Dermis microvascular lymphatic vessel endothelial cell (primary cell): ENCODE data around the gene BAIAP3. TPM values are rescaled to one million over a fixed set of nuclear protein-coding genes. Genes with fewer than 3 reads are reported as not detected.

ENCODE experiments used
- DNase-seq, 2 donors: peaks; one replicate each; pipeline versions ENCODE4 v3.0.0 to v3.0.0-alpha.2; 2010; ENCODE audit warnings: low read depth in 2 of 2
- total RNA-seq: library from RNA; depleted of rRNA; stranded (reverse); fragments of >200 nt; gene quantifications from 2 replicates; pipeline ENCODE4 v1.2.1, GENCODE V29; 2014

The BAIAP3 gene
- total RNA-seq, 1 donor from 2014 or later = 0.64 TPM

DNA sequence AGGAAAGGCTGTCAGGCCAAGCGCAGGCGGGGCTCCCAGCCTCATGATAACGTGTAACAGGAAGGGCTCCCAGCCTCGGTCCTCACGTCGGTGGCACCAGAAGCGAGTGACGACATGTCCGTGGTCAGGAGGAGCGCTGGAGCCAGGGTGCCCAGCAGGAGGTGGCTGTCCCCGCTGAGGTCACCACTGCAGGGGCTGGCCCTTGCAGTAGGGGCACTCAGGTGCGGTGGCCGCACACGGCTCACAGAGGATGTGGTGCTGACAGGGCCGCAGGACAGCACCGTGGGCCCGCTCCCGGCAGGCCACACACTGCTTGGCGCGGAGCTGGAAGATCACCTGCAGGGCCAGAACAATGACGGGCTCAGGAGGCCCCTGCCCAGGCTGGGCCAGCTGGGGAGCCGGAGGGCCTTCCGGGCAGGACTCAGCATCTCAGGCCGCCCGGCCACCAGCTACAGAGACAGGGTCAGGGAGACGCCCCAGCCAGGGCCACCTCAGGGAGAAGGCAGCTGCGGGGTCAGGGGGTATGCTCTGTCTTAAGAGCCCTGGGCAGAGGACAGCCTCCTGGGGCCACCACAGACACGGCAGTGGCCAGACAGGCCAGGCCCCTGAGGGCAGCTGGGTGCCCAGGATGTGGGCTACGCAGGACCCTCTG, 32.7 kb downstream of the BAIAP3 start:
- no peak for DNase-seq

DNA sequence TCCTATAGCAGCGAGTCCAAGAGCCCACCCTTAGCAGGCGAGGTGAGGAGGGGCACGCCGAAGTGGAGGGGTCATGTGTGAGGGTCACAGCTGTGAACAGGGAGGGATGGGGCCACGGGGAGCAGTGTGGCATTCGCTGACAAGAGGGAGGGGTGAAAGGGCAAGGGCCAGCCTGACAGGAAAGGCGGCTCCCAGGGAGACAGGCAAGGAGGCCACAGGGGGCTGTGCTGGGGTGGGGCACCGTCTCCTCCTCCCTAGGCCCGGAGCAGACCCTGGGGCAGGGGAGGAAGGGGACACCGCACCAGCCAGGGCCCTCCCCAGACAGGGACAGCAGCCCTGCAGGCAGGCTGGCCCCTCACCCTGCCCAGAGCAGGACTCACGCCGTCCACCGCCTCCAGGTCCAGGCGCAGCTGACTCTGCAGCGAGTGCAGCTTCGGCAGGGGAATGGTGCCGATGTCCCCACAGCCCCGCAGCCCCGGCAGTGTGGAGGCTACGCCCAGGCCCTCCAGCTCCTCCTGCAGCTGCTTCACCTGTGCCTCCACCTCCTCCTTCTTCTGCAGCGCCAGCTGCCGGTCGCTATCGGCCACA, 33.4 kb downstream of the BAIAP3 start:
- no peak for DNase-seq

DNA sequence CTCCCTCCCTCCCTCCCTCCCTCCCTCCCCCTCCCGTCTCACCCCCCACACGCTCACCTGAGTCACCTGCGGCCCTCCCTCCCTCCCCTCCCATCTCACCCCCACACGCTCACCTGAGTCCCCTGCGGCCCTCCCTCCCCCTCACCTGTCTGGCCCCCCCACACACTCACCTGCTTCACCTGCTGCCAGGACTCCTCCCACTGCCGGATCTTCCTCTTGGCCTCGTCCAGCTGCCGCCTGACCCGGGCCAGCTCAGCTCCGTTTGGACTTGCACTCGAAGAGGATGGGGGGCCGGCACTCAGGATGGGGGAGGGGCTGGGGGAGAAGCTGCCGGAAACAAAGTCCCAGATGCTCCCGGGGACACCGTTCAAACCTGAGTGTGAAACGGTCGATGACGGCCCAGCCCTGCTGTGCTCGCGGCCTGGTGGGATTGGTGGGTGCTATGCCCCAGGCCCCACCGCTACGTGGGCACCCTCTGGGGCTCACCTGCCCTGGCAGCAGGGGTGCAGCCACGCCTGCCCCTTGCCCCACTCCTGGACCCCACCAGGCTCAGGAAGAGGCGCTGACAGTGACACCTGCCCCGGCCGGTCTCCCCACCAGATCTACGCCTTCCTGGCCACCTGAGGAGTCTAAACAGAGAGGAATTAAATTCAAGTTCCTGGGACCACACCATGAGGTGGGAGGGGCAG, 34.2 kb downstream of the BAIAP3 start:
- DNase-seq = no peak

DNA sequence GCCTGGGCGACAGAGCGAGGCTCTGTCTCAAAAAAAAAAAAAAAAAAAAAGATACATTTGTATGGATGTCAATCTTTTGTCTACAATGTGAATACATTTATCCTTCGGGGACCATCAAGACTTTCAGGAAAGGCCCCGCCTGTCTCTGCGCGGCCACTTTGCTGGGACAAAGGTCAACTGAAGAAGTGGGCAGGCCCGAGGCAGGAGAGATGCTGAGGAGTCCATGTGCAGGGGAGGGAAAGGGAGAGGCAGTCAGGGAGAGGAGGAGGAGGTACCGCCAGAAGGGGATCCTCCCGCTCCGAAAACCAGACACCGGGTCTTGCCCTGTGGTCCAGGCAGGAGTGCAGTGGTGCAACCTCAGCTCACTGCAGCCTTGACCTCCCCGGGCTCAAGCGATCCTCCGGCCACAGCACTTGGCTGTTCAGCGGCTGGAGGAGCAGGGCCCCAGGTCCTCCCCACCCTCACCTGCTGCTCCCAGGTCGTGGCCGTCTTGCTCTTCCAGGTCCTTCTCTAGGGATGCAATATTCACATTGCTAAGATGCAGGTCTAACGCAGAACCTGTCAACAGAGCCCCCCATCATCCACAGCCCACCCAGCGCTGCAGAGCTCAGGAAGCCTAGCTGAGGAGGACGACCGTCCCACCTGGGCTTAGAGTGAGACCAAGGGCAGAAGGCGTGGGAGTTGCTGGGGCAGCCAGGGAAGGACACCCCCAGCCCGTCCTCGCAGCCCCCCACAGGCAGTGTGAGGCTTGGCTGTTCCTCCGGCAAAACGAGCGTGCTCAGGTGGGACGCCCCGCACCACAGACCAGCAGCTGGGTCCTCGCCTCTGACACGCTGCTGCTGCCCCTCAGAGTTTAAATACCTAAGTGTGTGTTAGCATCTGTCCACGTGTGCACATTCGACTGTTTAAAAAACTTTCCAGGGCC, 37.9 kb downstream of the BAIAP3 start:
- DNase-seq = no peak

DNA sequence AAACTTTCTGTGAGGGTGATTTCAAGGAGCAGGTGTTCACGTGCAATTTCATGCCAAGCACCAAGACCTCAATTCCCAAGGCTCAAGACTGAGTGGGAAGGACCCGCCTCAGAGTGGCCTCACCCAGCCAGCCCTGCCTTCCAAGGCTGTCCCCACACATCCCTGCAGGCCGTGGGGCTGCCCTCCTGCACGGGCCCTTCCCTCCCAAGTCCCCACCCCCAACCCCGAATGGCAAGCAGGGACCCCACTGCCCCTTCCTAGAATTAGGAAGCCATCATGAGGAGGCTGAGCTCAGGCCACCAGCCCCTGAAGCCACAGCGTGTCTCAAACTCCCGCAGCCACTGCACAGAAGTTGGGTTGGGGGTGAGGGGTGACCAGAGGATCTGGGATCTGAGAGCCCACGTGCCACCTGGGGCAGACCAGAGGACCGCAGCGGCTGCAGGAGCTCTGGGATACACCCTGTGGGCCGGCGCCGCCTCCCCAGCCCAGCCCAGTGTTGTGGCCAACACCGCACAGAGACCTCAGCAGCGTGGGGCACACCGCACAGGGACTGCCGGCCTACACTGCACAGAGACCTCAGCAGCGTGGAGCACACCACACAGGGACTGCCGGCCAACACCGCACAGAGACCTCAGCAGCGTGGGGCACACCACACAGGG, 39.0 kb downstream of the BAIAP3 start:
- no peak for DNase-seq

DNA sequence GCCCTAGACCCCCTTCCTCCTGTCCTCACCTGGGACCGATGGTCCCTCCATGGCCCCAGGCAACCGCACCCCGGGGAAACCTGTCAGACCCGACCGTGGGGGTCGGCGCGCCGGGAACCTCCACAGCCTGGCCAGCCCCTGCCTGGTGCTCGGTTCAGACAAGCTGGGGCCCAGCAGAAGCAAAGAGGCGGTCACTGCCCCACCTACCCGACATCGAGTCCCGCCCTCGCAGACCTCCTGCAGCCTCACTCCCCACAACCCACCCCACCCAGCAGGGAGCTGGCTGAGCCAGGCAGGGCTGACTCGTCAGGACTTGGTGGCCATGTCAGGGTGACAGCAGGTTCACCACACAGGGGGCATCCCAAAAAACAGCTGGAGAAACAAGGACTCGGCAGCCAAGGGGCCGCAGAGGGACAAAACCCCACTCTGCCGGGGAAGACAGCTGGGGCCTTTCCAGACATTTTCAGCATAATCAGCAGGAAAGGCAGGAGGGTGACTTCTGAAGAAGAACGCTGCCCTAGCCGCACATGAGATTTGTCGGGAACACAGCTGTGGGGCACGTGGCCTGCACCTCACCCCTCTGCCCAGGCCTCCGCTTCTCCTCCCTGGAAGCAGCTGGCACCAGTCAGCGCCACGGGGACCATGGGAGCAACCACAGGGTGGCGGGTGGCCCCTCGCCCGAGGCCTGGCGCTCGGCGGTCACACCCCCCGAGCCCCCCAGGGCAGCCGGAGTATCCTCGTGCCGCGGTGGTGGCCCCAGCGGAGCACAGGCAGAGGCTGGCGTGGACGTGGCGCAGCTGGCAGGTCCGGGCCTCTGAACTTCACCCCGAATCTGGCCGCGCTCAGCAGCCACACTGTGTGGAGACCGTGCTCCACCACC, 41.2 kb downstream of the BAIAP3 start:
- DNase-seq = no peak

DNA sequence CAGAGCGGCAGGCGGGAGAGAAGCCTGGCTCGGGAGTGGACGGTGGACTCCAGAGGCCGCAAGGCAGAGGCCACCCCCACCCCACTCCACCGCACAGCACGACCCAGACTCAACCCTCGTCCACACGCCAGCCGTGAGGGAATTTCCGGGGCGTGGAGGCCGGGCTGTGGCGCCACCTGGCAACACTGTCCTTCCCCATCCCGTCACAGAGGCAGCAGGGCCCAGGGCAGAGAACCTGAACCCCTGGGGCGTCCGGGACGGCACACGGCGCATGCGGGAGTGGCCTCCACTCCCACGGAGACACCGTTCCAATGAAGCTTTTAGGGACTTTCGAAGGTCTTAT, 41.8 kb downstream of the BAIAP3 start:
- DNase-seq = no peak

DNA sequence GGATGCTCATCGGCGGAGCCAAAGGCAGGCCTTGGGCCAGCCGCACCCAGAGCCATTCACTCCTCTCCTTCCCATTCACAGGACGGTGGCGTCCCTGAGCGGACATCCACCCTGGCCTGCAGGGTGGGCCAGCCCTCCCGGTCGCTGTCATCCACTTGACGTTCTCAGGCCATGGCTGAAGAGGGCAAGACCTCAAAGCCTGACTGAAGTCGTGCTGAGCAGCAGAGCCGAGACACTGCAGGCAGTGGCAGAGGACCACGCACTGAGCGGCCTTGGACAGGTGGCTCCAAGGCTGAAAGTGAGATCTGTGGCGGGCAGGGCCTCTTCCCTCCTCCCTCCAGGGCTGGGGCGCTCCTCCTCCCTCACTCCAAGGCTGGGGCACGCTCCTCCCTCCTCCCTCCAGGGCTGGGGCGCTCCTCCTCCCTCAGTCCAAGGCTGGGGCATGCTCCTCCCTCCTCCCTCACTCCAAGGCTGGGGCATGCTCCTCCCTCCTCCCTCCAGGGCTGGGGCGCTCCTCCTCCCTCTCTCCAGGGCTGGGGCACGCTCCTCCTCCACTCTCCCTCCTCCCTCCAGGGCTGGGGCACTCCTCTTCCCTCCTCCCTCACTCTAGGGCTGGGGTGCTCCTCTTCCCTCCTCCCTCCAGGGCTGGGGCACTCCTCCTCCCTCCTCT, 42.4 kb downstream of the BAIAP3 start:
- no peak for DNase-seq

DNA sequence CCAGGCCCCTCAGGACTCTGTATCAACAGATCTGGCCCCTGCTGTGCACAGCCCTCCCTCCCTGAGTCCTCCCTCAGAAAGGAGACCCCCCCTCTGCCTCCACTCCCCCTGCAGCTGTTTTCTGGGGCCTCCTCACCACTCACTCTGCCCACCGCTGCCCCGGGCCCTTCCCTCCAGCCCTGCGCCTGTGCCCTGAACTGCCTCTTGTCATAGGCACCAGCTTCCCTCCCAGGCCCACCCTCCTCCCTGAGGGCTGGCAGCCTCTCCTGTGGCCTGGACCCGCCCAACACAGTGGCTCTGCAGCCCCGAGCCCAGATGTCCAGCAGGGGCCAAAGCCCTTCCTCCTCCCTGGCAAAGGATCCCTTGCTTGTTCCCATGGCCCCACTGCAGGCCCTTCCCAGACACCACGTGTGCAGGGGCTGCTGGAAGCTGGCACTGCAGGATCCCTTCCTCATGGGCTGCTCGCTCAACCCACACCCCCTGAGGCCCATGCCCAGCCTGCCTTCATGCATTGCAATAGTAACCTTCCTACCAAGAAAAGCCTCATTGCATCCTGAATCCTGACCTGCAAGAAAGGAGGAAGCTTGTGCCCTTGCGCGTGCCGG, 44.1 kb downstream of the BAIAP3 start:
- DNase-seq = no peak

DNA sequence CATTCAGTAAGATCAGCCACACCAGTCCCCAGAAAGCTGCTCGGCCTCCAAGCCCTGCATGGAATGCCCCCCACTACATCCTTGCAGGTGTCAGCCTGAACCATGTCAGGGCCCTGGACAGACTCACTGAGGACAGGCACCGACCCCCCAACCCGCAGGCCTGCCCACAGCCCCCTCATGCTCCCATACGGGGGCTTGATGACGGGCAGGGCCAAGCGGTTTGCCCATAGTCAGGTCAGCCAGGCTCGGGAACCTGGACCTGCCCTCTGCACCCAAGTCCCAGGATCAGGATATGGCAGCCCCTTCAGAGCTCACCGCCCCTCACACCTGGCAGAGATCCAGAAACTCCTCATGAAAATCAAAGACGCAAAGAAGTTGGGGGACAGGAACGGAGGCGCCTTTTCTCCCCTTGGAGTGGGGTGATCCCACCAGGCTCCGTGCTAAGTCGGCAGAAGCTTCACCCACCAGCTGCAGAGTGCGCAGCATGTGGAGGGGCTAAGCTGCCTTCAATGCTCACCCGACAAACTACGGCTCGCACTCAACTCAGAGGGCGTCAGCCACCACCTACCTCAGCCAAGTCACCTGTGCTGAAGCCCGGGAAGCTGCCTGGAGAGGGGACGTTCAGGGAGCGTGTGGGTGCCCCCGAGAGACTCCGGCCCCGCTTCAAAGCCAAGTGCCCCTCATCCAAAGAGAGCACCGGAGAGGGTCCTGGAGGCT, 44.8 kb downstream of the BAIAP3 start:
- DNase-seq = no peak

DNA sequence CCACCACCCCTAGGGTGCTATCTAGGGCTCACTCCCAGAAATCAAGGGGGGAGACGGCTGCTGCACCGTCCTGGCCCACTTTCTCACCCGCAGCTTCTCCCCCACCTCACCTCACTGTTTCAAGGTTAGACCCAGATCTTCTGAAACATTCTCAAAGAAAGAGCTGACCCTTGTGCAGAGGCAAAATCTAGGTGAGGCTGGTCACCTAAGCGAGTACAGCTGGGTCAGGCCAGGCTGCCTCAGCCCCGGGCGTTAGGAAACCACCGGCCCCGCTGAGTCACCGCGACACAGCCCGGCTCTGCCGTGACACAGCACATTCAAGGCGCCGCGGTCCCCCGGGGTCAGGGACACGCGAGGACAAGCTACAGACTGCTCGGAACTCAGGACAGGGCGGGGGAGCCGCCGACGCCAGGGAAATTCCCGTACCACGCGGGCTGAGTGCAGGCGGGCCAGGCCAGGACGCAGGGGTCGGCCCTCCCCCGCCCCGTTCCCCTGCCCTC, 45.4 kb downstream of the BAIAP3 start:
- DNase-seq = peak; percentile 52 to 85

DNA sequence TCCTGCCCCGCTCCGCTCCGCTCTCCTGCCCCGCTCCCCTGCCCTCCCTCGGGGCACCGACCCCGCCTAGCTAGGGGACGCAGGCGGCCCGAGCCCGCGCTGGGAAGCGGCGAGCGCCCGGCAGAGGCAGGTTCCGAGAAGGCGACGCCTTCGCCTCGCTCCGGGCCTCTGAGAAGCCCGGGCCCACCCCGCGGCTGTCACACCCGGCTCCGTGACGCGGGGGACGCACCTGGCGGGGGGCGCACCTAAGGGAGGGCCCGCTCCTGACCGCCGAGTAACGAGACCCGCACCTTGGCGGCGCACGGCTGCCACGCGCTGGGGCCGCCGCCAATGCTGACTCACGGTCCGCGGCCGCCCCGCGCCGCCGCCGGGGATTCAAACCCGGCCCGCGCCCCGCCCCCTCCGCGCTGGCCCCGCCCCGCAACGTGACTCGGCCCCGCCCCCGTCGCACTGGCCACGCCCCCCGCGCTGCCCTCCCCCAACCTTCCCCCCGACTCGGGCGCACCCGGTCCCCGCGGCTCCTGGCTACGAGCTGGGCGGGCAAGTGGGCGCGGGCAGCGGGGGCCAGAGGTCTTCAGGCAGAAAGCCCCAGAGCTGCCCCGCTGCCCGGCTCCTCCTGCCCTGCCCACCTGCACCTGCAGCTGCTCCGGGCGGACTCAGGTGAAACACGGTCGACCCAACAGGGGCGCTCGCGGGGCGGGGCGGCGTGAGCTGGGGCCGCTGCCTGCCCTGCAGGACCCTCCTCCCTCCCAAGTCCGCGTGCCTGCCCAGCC, 46.0 kb downstream of the BAIAP3 start:
- DNase-seq = peak in 1 of 2 donors; percentile 70

DNA sequence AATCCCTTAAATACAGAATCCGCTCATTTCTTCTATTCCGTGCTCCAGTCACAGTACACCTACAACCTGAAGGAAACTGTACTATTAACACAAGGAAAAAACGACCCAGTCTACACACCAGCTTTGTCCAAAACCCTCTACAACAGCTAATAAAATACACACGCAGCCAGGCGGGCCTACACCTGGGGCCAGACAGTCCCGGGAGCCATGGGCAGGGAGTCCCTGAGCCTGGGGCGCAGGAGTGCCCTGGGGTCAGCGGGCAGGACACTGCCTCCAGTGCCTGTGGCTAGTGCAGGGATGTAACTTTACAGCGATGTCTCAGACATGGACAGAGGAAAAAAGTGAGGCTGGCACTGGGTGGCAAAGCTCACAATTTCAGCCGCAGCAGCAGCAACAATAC, 46.8 kb downstream of the BAIAP3 start:
- no peak for DNase-seq

DNA sequence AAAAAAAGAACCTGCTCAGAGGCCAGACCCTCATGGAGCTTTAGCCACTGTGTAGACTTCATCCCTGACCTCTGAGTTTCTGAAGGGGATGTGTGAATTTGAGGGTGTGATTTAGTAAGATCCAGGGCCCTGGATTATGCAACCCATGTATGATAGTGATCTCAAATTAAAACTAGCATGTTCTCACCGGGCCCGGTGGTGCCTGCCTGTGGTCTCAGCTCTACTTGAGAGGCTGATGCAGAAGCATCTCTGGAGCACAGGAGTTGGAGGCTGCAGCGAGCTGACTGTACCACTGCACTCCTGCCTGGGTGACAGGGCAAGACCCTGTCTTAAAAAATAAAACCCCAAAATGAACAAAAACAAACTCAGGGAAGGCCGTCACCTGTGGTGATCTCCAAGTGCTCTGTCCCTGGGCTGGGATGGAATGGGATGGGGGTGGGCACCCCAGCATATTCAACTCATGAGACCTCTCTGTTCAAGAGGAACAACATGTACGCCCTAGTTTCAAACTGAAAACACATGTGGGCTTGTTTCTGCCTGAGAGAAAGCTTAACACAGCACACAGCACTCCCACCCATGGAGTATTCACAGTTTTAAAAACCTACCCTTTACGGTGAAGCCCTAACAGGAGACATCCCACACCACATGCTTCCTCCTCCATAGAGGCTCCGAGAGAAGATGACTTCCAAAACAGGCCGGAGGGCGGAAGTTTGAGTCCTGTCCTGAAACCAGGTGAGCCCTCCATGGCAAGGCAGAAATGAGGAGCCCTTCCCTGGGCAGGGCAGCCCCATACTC, 48.4 kb downstream of the BAIAP3 start:
- DNase-seq = no peak

DNA sequence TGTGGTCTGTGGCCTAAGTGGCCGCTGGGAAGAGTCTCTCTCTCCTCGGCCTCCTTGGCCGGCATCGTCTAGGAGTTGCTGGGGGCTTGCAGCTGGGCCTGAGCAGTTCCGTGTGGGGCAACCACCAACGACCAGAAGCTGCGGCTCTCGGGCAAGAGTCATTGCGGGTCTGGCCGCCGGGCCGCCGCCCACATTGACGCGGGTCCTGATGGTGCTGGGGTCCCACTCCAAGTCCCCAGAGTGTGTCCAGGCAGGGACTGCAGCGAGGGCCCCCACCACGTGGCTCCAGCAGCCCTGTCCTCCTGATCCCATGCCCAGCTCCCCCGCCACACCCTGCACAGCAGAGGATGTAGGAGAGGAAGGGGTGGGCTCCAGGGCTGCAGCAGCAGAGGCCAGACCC, 50.1 kb downstream of the BAIAP3 start:
- no peak for DNase-seq

DNA sequence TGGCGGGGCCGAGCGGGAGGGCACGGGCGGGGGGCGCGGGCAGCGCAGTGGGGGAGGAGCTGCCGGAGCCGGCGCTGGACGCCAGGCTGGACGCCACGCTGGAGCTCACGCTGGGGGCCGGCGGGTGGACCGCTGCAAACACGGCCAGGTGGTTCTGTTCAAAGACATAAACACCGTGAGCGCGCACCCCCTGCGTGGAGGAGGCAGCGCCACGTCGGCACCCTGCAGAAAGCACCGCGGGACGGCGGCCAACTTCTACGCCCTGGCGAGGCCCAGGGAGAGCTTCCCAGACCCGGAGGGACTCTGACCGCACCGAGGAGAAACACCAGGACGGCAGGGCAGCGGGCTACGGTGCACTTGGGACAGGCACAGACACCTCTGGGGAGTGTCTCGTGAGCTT, 51.8 kb downstream of the BAIAP3 start:
- DNase-seq = no peak

DNA sequence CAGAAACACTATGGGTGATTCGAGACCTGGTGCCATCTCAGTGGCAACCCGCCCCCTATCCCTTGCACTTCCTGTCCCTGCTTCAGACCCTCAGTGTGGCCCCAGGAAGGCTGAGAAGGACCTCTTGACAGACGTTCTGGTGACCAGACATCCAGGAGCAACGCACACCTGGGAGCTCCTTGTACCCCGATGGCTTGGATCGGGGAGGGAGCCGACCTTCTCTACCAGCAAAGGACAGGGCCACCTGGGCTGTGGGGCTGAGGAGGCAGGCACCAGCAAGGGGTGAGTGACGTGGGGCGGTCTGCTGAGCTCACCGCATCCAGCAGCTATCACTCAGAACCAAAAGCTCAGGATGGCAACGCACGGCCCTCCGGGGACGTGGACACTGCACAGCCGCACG, 53.9 kb downstream of the BAIAP3 start:
- DNase-seq = no peak
